Measurements from ENCODE around the gene POGLUT2.
"Not testable (repeated sequence)": the region's sequence is repeated elsewhere in the genome, so short reads cannot be mapped to it uniquely, and the experiment has no call there.

POGLUT2 gene

DNA sequence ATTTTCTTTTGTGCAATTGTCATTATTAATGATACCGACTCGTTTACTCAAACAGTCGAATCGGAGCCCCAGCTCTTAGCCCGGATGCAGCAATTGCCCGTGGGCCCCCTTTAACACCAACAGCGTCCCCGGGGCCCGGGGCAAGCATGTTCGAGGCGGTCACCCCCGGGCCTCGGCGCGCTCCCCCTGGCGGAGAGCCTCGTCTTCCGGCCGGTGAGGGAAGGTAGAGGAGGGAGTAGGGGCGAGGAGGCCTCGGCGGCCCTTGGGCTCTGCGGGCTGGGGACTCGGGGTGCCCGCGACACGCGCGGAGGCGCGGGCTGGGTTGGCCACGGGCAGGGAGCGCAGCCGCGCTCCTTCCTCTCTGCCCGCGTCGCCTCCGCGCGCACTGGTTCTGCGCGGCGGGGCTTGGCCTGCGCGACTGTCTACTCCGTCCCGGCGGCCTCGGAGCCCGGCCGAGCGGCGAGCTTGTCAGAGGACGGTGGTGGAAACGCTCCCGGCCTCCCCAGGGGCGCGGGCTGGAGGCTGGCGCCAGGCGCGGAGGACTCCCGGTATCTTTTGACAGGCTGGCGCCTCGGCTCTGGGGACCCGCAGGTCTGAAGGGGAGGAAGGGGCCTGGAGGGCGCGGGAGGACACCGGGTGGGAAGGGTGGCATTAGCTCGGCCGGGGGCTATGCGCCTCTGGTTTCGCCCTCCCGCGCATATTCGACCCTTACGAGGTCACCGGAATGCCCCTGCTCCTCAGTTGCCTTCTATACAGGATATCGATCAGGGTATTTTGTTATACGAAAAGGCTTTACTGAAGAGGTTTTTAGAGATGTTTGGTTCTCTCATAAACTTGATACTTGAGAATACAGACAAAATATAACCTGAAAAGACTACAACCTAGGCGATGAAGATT is 1.6 kb upstream of the POGLUT2 start:
- DNase-seq: peak; percentile 81

DNA sequence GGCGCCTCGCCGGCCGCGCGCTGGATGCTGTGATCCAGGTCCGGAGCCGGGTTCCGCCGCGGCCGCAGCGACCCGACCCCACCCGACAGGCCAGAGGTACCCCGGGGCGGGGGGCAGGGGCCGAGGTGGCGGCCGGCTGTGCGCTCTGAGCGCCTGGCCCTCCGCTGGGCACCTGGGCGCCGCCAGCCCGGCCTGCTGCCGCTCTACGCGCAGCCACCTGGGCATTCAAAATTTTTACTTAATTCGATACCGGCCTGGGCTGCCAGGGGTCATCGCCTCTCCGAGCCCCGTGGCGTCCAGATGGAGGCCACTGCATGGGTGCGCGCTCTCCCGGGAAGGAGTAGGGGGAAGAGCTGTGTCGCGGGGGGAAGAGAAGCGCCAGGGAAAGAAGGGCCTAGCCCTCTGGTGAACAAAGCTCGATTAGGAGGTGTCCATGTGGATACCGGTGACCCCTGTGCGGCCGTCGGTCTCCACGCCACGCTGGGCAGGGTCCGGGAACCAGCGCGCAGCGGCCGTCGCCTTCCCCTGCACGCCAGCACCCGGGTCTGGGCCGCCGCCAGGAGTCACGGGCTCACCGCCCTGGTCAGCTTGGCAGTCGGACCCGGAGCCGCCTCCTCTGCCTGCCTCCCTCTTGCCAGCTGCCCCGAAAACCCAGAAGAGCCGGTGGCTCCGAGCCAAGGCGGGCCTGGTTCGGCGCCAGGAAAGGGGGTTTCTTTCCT is 809 bp upstream of the POGLUT2 start:
- no peak for DNase-seq

DNA sequence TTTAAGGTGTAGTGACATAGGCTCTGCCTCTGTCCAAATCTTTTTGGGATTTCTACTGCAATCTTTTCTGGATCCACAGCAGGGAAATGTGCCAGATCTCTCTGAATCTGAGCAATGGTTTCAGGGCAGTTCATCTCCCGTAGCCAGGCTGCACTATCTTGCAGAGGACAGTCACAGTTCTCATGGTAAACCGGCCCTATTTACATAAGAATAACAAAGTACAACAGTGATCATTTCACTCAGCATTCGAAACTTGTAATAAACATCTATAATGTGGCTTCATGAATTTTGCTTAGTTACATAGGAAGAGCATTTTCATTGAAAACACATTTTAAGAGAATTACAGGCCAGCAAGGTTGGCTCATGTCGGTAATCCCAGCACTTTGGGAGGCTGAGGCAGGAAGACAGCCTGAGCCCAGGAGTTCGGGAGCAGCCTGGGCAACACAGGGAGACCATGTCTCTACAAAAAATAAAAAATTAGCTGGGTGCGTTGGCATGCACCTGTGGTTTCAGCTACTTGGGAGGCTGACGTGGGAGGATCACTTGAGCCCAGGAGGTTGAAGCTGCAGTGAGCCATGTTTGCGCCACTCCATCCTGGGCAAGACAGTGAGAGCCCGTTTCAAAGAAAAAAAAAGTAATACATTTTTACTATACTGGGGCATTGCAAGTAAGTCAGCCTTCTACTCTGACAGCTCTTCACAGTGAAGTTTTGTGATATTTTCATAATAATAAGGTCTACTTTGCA is 5.0 kb downstream of the POGLUT2 start:
- no peak for DNase-seq

DNA sequence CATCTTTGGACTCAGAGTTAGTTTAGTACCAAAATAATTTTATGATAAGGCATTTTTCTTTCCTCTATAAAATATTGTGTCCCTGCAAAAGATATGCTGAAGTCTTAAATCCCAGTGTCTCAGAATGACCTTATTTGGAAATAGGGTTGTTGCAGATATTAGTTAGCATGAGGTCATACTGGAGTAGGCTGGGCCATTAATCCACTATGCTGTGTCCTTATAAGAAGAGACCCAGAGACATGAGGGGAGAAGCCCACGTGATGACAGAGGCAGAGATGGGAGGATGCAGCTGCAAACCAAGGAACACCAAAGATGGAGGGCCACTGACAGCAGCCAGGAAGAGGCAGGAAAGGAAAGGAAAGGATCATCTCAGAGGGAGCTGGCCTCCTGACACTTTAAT is 6.4 kb downstream of the POGLUT2 start:
- no peak for DNase-seq

DNA sequence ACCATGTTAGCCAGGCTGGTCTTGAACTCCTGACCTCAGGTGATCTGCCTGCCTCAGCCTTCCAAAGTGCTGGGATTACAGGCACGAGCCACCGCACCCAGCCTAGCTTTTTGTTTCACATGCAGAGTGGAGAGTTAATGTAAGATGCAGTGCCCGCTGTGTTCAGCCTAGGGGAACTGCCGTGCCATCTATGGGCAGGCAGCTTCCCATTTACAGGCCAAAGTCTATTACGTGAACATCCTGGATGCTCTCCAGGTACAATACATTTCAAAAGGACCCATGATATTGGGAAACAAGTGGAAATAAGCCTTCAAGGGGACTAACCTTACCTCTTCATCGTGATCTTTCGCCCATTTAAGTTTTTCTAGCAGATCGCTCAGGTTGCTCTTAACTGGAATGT is 10.1 kb downstream of the POGLUT2 start:
- no peak for DNase-seq

DNA sequence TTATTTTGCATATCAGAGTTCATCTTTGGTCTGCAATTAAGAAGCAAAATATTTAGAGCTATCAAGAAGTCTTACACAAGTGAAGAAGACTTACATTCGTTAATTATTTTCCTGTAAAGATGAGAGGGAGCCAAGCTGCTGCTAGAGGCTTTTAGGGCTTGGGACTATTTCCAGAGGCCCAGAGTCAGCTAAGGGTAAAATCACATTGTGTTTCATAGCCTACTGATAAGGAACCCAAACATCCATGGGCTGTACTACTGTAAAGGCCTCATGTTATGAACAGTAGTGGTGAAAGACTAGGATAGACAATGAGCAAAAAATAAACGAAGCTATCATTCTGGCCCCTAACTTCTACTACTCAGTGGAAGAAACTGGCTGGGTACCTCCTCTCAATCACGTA is 14.3 kb downstream of the POGLUT2 start:
- DNase-seq: no peak

DNA sequence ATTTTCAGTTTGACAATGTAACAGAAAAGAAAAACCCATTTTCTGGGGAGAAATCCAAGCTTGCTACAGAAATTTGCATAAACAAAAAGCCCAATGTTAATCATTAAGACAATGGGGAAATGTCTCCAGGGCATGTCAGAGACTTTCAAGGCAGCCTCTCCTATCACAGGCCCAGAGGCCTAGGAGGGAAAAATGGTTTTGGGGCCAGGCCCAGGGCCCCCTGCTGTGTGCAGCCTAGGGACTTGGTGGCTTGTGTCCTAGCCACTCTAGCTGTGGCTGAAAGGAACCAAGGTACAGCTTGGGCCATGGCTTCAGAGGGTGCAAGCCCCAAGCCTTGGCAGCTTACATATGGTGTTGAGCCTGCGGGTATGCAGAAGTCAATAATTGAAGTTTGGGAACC is 17.2 kb downstream of the POGLUT2 start:
- DNase-seq: no peak

DNA sequence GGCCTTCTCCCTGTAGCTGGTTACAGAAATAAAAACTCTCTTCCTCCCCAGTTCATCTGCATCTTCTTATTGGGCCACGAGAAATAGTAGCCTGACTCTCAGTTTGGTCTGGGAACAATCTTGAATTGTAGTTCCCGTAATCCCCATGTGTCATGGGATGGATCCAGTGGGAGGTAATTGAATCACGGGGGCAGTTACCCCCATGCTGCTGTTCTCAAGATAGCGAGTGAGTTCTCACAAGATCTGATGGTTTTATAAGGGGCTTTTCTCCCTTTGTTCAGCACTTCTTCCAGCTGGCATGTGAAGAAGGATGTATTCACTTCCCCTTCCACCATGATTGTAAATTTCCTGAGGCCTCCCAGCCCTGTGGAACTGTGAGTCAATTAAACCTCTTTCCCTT is 18.1 kb downstream of the POGLUT2 start:
- not testable (repeated sequence) for DNase-seq

DNA sequence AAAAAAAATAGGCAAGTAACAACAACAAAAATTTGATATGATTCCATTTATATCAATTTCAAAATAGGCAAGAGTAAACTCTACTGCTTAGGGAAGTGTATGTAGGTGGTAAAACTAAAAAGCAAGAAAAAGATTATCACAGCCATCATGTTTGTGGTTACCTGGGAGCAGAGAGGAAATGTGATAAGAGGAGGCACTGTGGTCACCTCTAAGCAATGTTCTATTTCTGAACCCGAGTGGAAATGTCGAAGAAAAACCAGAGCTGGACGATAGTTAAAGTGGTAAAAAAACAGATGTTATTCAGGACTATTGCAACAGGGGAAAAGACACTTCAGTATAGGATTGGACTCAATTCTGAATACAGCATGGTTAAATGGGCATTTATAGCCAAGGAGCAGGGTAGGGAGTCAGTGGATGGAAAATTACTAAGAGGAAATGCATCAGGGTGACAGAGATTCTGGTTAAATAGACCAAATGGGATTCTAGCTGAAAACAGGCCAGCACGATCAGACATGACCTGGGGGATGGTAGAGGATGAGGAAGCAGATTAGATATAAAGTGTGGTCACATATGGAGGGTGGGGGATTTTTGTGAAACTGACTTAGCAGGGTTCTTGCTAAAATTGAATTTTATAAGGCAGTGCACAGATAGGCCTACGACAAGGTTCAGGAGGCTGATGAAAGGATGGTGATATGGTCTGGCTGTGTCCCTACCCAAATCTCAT is 19.2 kb downstream of the POGLUT2 start:
- DNase-seq: no peak

DNA sequence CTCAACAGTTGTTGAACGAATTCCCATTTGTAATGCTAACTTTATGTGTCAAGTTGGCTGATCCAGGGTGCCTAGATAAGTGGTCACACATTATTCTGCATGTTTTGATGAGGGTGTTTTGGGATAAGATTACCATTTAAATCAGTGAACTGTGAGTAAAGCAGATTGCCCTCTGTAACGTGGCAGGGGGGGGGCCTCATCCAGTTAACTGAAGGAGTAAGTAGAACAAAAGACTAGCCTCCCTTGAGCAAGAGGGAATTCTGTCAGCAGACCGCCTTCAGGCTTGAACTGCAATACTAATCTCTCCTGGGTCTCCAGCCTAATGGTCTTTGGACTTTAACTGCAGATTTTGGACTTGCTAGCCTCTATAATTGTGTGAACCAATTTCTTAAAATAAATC is 21.0 kb downstream of the POGLUT2 start:
- DNase-seq: no peak

DNA sequence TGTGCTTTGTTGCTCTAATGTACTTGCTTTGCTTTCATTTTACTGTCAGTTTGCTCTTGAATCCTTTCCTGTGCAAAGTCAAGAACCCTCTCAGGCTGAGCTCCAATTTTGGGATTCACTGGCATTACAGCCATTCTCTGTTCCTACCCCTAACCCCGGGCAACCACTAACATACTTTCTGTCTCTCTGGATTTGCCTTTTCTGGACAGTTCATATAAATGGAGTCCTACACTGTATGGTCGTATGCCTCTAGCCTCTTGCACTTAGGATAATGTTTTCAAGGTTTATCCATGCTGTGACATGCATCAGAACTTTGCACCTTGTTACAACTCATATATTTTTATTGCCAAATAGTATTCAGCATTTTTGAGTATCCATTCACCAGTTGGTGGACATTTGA is 22.5 kb downstream of the POGLUT2 start:
- no peak for DNase-seq

DNA sequence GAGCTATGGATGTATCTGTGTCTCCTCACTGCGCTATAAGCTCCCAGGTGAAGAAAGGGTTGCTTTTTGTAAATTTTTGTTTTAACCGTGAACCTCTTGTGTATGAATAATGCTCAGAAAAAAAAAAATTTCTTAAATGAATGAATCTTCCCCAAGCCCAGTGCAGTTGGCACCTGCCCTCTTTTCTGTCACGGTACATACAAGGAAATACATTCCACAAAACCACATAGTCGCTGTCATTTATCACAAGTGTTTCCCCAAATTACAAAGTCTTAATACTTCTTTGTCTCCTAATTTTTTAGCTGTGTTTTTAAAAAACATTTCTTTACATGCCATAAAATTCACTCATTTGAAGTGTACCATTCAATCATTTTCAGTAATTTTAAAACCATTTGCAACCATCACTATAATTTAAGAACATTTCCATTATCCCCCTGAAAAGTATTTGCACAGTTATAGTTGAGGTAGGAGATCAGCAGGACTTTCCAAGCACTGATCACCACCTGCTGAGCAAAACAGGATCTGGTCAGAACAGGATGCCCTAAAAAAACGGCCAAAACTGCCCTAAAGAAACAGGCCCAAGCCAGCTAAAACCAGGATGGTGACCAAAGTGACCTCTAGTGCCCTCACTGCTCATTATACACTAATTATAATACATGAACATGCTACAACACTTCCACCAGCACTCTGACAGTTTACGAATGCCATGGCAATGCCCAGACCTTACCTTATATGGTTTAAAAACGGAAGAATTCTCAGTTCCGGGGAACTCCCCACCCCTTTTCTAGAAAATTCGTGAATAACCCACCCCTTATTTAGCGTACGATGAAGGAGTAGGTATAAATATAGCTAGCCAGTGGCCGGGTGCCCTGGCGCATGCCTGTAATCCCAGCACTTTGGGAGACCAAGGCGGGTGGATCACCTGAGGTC is 23.9 kb downstream of the POGLUT2 start:
- no peak for DNase-seq

DNA sequence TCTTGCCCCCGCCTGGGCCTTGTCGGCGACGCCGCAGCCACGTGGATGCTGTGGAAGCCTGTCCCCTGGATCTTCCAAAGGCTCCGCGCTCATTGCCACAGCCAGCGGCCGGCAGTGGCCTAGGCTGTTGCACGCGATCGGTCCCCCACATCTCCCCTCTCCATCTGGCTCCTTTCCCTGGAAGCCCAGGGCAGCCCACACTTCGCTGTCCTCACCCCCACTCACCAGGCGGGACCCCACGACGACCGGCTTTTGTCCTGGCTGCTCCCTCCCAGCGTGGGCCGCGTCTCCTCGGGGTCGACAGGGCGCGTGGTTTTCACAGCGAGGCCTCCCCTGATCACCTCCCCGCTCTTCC is 24.6 kb downstream of the POGLUT2 start:
- no peak for DNase-seq

DNA sequence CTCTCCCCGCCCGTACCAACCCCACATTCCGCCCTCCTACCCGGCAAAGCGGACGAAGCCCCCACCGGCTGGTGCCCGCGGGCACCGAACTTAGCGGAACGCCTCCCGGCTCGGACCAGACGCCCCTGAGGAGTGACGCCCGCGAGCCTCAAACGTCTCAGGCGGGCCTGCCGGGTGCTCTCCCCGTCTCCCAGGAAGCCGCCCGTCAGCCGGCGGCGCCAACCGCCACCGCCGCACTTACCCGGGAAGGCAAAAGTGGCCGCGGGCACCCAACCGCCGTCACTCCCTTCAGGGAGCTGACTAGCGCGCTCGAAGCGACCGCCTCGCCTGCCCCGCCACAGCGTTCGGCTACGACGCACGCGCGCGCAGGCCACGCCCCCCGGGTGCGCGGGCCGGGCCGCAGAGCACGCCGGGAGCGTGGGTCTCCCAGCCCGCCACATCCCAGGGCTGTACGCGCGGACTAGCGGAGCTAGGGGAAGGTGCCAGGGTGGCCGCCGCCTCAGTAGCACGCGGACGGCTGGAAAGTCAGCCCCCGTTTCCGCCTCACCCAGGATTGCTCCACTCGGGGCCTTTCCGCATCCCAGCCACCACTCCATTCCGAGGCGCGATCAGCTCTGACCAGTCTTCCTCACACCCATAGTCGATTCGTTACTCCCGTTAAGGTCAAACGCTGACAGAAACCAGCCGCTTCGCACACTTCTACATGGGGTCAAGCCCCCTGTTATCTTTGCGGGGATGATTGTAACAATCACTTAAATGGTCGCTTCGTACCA is 25.1 kb downstream of the POGLUT2 start, which contains the start of gene TEX30:
Gene TEX30 (minus strand): TSS at position 346 of the 773 bp plus-strand sequence. CDS start 3,760 bp downstream, outside the sequence.
- peak; percentile 89 for DNase-seq

DNA sequence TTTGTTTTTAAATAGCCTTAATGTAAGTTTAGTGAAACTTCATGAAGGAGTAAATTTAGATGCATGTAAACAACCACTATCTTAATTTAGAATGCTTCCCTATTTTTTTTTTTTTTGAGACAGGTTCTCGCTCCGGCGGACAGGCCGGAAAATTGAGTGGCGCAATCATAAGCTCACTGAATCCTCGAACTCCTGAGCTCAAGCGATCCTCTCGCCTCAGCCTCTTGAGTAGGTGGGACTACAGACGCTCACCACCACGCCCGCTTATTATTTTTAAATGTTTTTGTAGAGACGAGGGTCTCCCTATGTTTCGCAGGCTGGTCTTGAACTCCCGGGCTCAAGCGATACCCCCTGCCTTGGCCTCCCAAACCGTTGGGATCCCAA is 26.7 kb downstream of the POGLUT2 start:
- DNase-seq: no peak

DNA sequence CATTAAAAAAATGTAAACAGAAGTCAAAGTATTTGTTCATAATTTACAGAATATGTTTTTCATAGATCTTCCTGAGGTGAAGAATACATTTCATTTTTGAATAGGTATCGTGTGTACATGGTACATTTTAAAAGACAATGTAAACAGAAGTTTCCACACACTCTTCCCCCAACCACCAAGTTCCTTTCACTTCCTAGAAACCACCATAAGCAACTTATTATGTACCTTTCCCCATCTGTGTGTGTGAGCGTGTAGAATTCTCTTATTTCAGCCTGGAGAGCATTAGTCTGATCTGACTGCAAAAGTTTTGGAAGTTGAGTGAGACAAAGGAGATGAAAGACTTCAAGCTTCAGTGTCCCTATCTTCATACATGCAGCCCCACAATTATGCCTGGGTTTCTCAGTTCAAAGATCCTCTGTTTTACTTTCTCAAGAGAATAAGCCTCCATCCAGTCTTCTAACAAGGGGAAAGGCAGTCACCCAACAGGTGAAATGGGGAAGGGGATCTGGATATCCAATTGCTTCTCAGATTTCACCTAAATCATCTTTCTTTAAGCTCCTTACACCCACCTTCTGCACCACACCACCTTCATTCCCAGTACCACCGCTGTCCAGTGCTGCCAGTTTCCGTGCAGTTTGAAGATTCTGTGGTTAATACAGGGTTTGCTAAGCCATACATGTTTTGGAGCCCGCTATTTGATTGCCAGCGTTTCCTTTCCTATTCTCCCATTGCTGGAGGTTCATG is 27.3 kb downstream of the POGLUT2 start:
- DNase-seq: no peak

DNA sequence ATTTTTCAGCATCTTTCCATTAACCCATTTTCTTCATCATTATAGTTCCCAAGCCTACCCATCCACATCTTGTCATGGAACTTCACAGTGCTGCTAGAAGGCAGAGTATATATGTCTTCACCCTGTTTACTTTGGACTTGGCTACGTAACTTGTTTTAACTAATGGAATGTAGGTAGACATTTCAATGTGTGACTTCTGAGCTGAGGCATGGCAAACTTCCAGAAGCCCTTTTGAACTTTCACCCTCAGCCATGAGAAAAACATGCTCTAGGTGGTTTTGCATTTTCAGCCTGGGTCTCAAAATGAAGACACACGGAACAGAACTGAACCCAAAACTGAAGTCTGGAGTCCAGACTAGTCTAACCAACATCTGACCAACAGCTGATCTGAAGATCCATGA is 28.3 kb downstream of the POGLUT2 start:
- no peak for DNase-seq

DNA sequence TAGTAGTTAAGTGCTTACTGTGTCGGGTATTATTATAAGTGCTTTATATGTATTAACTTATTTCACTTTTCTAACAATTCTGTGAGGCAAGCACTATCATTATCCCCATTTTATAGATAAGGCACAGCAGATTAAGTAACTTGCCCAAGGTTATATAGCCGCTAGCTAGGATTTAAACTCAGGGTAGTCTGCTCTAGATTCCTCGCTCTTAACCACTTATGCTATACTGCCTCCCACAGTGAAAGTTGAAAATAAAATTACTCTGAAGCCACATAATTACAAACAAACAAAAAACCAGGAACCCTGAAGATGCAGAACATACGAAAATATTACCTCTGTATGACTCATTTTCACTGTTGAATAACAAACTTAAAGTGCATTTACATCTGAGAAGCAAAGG is 29.1 kb downstream of the POGLUT2 start:
- DNase-seq: no peak

DNA sequence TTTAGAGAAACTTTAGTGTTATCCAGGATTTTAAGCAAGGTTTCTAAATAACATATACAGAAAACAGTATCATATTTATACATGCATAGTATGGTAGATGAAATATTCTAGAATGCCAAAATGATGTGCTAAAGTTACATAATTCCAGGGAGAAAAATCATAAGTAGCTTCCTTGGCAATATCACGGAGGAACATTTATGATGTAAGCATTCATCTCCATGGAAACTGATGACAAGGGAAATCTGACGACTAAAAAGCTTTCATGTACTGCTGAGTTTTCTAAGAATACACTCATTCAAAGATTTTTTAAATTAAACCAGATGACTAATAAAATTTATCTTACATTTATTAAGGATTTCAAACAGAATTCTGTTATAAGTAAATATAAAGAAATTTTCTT is 29.9 kb downstream of the POGLUT2 start:
- DNase-seq: no peak

DNA sequence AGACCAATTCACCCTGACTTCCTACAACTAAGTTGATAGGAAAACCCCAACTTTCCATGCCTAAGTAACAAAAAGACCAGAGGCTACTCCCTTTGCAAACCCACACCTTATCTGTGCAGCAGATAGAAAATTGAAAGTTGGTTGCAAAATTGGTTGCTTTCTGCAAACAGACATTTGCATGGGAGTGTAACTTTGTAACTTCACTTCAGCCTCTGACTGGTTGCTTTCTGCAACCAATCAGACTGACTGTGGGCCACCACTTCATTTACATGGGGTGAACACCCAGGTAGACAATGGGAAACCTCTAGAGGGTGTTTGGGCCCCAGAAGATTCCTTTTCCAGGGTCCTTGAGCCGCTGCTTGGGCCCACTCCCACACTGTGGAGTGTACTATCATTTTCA is 35.0 kb downstream of the POGLUT2 start:
- DNase-seq: no peak

Data from CD4-positive, alpha-beta T cell treated with Interferon gamma for 1 hour (primary cell).